Measurements from ENCODE around the gene KRT13.

DNA sequence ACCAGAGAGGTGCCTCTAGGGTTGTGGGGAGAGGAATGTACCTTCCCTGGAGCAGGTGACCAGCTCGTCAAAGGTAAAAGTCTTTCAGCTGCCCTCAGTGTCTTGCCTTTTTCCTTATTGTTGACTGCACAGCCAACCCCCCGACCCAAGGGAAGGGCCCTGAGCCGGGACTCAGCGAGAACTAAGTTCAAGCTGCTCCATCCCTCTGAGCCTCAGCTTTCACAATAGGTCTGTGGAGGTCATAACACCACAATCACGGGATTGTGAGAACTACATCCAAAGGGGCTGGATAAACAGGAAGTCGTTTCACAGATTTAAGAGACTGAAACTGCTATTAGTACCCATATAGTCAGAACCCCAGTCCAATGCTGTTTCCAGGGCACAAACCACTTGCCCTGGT is 13.1 kb downstream of the KRT13 start:
- TF ChIP-seq, protein P1, sequence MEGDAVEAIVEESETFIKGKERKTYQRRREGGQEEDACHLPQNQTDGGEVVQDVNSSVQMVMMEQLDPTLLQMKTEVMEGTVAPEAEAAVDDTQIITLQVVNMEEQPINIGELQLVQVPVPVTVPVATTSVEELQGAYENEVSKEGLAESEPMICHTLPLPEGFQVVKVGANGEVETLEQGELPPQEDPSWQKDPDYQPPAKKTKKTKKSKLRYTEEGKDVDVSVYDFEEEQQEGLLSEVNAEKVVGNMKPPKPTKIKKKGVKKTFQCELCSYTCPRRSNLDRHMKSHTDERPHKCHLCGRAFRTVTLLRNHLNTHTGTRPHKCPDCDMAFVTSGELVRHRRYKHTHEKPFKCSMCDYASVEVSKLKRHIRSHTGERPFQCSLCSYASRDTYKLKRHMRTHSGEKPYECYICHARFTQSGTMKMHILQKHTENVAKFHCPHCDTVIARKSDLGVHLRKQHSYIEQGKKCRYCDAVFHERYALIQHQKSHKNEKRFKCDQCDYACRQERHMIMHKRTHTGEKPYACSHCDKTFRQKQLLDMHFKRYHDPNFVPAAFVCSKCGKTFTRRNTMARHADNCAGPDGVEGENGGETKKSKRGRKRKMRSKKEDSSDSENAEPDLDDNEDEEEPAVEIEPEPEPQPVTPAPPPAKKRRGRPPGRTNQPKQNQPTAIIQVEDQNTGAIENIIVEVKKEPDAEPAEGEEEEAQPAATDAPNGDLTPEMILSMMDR (conservative IDR thresholded peaks at IDR 0.05), result no peak
- TF ChIP-seq EZH2 (IDR thresholded peaks at IDR 0.05; ENCODE audit: low read depth), result no peak
